ENCODE data around the gene SLC16A2.

The SLC16A2 gene

GRCh38 chrX:74423289-74423998 lies 2.2 kb downstream of the SLC16A2 start:
- Histone ChIP-seq H3K27ac (replicated peaks) (no peak overlapping the region), H3K4me3 (replicated peaks; ENCODE audit: insufficient read depth, low read length) (no peak overlapping the region), H3K27me3 (ENCODE audit: insufficient read depth, poor library complexity, severe bottlenecking) (peaks cover 9% of the 10 kb centered on the region)
- no peak for DNase-seq (ENCODE audit: low read depth in 1 of 2, low spot score in 1 of 2)
- TF ChIP-seq SPI1 (IDR thresholded peaks at IDR 0.05; ENCODE audit: borderline replicate concordance, low read depth) (no peak), POLR2AphosphoS5 (IDR thresholded peaks at IDR 0.05; ENCODE audit: low read depth) (no peak), GABPA (IDR thresholded peaks at IDR 0.05; ENCODE audit: low read depth) (no peak)
- TF ChIP-seq, protein P1, sequence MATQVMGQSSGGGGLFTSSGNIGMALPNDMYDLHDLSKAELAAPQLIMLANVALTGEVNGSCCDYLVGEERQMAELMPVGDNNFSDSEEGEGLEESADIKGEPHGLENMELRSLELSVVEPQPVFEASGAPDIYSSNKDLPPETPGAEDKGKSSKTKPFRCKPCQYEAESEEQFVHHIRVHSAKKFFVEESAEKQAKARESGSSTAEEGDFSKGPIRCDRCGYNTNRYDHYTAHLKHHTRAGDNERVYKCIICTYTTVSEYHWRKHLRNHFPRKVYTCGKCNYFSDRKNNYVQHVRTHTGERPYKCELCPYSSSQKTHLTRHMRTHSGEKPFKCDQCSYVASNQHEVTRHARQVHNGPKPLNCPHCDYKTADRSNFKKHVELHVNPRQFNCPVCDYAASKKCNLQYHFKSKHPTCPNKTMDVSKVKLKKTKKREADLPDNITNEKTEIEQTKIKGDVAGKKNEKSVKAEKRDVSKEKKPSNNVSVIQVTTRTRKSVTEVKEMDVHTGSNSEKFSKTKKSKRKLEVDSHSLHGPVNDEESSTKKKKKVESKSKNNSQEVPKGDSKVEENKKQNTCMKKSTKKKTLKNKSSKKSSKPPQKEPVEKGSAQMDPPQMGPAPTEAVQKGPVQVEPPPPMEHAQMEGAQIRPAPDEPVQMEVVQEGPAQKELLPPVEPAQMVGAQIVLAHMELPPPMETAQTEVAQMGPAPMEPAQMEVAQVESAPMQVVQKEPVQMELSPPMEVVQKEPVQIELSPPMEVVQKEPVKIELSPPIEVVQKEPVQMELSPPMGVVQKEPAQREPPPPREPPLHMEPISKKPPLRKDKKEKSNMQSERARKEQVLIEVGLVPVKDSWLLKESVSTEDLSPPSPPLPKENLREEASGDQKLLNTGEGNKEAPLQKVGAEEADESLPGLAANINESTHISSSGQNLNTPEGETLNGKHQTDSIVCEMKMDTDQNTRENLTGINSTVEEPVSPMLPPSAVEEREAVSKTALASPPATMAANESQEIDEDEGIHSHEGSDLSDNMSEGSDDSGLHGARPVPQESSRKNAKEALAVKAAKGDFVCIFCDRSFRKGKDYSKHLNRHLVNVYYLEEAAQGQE (IDR thresholded peaks at IDR 0.05; ENCODE audit: insufficient replicate concordance, low read depth), result no peak
- TF ChIP-seq, protein P2, sequence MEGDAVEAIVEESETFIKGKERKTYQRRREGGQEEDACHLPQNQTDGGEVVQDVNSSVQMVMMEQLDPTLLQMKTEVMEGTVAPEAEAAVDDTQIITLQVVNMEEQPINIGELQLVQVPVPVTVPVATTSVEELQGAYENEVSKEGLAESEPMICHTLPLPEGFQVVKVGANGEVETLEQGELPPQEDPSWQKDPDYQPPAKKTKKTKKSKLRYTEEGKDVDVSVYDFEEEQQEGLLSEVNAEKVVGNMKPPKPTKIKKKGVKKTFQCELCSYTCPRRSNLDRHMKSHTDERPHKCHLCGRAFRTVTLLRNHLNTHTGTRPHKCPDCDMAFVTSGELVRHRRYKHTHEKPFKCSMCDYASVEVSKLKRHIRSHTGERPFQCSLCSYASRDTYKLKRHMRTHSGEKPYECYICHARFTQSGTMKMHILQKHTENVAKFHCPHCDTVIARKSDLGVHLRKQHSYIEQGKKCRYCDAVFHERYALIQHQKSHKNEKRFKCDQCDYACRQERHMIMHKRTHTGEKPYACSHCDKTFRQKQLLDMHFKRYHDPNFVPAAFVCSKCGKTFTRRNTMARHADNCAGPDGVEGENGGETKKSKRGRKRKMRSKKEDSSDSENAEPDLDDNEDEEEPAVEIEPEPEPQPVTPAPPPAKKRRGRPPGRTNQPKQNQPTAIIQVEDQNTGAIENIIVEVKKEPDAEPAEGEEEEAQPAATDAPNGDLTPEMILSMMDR (IDR thresholded peaks at IDR 0.05; ENCODE audit: insufficient read depth, low read length), result no peak

- peaks cover 2% of the 10 kb centered on the region for H3K27me3 ChIP-seq (ENCODE audit: insufficient read depth, poor library complexity, severe bottlenecking)
- DNase-seq (ENCODE audit: low read depth in 1 of 2, low spot score in 1 of 2), result no peak
- H3K27ac ChIP-seq (replicated peaks), result no peak overlapping the region
- H3K4me3 ChIP-seq (replicated peaks; ENCODE audit: insufficient read depth, low read length), result no peak overlapping the region
- TF ChIP-seq, protein P2 (IDR thresholded peaks at IDR 0.05; ENCODE audit: insufficient read depth, low read length), result no peak
- TF ChIP-seq, protein P1 (IDR thresholded peaks at IDR 0.05; ENCODE audit: insufficient replicate concordance, low read depth), result no peak
- TF ChIP-seq GABPA (IDR thresholded peaks at IDR 0.05; ENCODE audit: low read depth) (no peak), POLR2AphosphoS5 (IDR thresholded peaks at IDR 0.05; ENCODE audit: low read depth) (no peak), SPI1 (IDR thresholded peaks at IDR 0.05; ENCODE audit: borderline replicate concordance, low read depth) (no peak)
Measured at GRCh38 chrX:74426071-74426470, 4.8 kb downstream of the SLC16A2 start.

DNA sequence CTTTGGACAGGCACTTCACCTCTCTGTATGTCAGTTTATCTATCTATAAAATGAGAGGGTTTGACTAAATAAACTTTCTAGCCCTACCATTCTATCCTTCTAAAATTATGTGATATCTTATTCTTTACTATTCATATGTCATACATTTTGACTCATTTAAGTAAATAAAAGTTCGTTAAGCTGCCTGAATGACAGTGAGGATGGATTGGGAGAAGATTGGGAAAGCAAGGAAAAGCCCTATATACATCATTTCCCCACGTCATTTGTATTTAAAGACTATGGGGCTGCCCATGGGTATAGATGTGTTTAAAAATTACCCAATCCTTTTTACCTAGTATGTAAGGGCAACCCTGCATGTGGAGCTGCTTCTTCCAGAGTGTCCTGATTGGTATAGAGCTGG lies 5.3 kb downstream of the SLC16A2 start:
- peaks cover 2% of the 10 kb centered on the region for H3K27me3 ChIP-seq (ENCODE audit: insufficient read depth, poor library complexity, severe bottlenecking)
- H3K27ac ChIP-seq (replicated peaks), result no peak overlapping the region
- no peak overlapping the region for H3K4me3 ChIP-seq (replicated peaks; ENCODE audit: insufficient read depth, low read length)
- DNase-seq (ENCODE audit: low read depth in 1 of 2, low spot score in 1 of 2), result no peak
- TF ChIP-seq GABPA (IDR thresholded peaks at IDR 0.05; ENCODE audit: low read depth) (no peak), POLR2AphosphoS5 (IDR thresholded peaks at IDR 0.05; ENCODE audit: low read depth) (no peak), SPI1 (IDR thresholded peaks at IDR 0.05; ENCODE audit: borderline replicate concordance, low read depth) (no peak)
- TF ChIP-seq, protein P2 (IDR thresholded peaks at IDR 0.05; ENCODE audit: insufficient read depth, low read length), result no peak
- TF ChIP-seq, protein P1 (IDR thresholded peaks at IDR 0.05; ENCODE audit: insufficient replicate concordance, low read depth), result no peak

Data from HL-60 (cell line).